NT2/D1 (cell line): ENCODE data around the gene PRSS36.
"Not testable (repeated sequence)": the region's sequence is repeated elsewhere in the genome, so short reads cannot be mapped to it uniquely, and the experiment has no call there.

ENCODE experiments used
- YY1 ChIP-seq: IDR thresholded peaks from 2 replicates; pipeline ENCODE4 v1.6.1; 2011; ENCODE audit not compliant: insufficient read length, insufficient read depth
- ZNF274 ChIP-seq: IDR thresholded peaks from 2 replicates; pipeline ENCODE4 v1.6.1; 2011; ENCODE audit warnings: mild to moderate bottlenecking, low read depth, low read length

- TF ChIP-seq YY1, ZNF274: not testable (repeated sequence)
Observed at GRCh38 chr16:31195861-31196260, 46.0 kb upstream of the PRSS36 start.
